Memory B cell (primary cell): ENCODE results near the gene CYP2C8.
"Not testable (repeated sequence)": the region's sequence is repeated elsewhere in the genome, so short reads cannot be mapped to it uniquely, and the experiment has no call there.

ENCODE experiments used
- ATAC-seq: fragments of 150-1000 bp; cut with Tn5 transposase; 2 replicates; pipeline ENCODE4 v1.10.0; 2021; ENCODE audit warnings: low read depth, mild to moderate bottlenecking, moderate library complexity
- DNase-seq, 2 donors: peaks; one replicate each; pipeline ENCODE4 v3.0.0; 2022; ENCODE audit warnings: low spot score in 2 of 2
- H3K27ac Mint-ChIP-seq: one replicate; pipeline ENCODE4 v1.8.0; 2022; ENCODE audit warnings: mild to moderate bottlenecking, moderate library complexity, mixed read lengths
- H3K27me3 Mint-ChIP-seq: one replicate; pipeline ENCODE4 v1.8.0; 2022; ENCODE audit warnings: mixed read lengths
- H3K36me3 Mint-ChIP-seq: one replicate; pipeline ENCODE4 v1.8.0; 2022; ENCODE audit warnings: mild to moderate bottlenecking, mixed read lengths
- H3K4me1 Mint-ChIP-seq: one replicate; pipeline ENCODE4 v1.8.0; 2022; ENCODE audit warnings: mixed read lengths
- H3K4me3 Mint-ChIP-seq: one replicate; pipeline ENCODE4 v1.8.0; 2022; ENCODE audit warnings: mild to moderate bottlenecking, moderate library complexity, mixed read lengths
- H3K9me3 Mint-ChIP-seq: one replicate; pipeline ENCODE4 v1.8.0; 2022; ENCODE audit warnings: mixed read lengths

CYP2C8 gene

DNA sequence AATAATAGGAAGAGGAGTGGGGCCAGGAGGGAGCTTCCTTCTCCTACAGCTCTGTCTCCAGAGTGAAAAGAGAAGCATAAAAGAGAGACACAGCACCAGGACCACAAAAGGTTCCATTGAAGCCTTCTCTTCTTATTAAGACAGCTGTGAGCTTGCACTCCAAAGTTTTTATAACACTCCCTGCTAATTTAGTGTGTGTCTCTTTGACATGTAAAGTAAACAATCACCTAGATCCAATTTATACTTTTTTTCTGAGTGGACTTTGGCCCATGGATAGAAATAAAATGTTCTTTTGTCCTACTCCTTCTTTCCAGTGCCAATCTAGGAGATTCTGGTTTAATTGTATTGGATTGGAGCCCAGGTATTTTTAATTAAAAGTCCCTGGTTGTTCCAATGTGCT, at the start of gene CYP2C8:
TSS of gene CYP2C8 (minus strand) at position 212 of the 400 bp plus-strand sequence. CDS start at position 117, 95 bp downstream.
- peaks cover 2% of the 10 kb centered on the region for H3K36me3 Mint-ChIP-seq
- H3K9me3 Mint-ChIP-seq: no peaks in the 10 kb centered on the region
- no peaks in the 10 kb centered on the region for H3K4me1 Mint-ChIP-seq
- H3K27me3 Mint-ChIP-seq: no peaks in the 10 kb centered on the region
- H3K4me3 Mint-ChIP-seq: no peak within 1 kb of the TSS
- H3K27ac Mint-ChIP-seq: no peak within 1 kb of the TSS
- ATAC-seq: no peak
- DNase-seq: no peak

DNA sequence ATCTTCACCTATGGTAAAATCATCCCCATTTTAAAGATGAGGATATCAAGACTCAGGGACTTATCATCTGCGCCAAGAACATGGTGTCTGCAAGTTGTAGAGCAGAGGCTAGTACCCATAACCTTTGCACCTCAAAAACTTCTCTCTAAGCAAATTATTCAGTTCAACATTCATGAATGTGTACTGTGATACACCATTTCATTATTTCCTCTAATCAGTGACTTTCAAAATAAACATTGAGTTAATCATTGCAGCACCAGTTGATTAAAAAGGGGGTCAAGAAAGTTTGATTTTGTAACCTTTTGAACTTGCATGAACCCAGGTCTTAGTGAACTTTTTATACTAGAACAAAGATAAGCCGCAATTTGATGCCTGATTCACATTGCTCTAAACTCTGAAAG, 47.6 kb upstream of the CYP2C8 start:
- Mint-ChIP-seq H3K9me3 (peaks cover 23% of the 10 kb centered on the region), H3K27ac (no peak overlapping the region)

DNA sequence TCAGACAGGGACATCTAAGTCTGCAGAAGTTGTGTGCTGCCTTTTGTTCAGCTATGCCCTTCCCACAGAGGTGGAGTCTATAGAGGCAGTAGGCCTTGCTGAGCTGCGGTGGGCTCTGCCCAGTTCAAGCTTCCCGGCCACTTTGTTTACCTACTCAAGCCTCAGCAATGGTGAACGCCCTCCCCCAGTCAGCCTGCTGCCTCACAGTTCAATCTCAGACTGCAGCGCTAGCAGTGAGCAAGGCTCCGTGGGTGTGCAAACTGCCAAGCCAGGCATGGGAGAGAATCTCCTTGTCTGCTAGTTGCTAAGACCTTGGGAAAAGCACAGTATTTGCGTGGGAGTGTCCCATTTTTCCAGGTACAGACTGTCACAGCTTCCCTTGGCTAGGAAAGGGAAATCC, 41.5 kb upstream of the CYP2C8 start:
- not testable (repeated sequence) for H3K36me3 Mint-ChIP-seq, ATAC-seq

More for the DNA sequence above, 47.6 kb upstream of the CYP2C8 start:
- no peaks in the 10 kb centered on the region for H3K4me1 Mint-ChIP-seq
- H3K4me3 Mint-ChIP-seq: no peak overlapping the region
- DNase-seq (no peak), ATAC-seq (no peak)
- peaks cover 20% of the 10 kb centered on the region for H3K27me3 Mint-ChIP-seq
- peaks cover 12% of the 10 kb centered on the region for H3K36me3 Mint-ChIP-seq

DNA sequence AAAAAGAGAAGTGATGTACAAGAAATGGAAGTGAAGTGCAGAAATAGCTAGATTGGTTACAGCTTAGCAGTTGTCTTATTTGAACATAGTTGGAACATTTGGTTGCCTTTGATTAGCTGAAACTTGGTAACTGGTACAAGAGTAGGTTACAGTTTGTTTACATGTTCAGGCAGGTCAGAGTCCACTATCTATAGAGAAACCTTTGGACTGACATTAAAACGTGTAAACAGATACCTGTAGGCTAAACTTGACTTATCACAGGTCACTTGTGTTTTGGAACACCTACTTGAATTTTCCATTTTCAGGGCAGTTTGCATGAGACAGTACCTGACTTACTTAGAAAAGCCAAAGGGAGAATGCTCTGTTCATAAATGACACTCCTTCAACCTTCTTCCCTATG, 28.5 kb upstream of the CYP2C8 start:
- no peaks in the 10 kb centered on the region for H3K27me3 Mint-ChIP-seq
- no peaks in the 10 kb centered on the region for H3K9me3 Mint-ChIP-seq
- H3K4me3 Mint-ChIP-seq: no peak overlapping the region
- DNase-seq (no peak), ATAC-seq (no peak)
- no peaks in the 10 kb centered on the region for H3K4me1 Mint-ChIP-seq
- H3K27ac Mint-ChIP-seq: no peak overlapping the region
- H3K36me3 Mint-ChIP-seq: no peaks in the 10 kb centered on the region

More for the DNA sequence above, 41.5 kb upstream of the CYP2C8 start:
- not testable (repeated sequence) for H3K4me1 Mint-ChIP-seq, H3K27me3 Mint-ChIP-seq, H3K4me3 Mint-ChIP-seq, DNase-seq, H3K9me3 Mint-ChIP-seq, H3K27ac Mint-ChIP-seq

DNA sequence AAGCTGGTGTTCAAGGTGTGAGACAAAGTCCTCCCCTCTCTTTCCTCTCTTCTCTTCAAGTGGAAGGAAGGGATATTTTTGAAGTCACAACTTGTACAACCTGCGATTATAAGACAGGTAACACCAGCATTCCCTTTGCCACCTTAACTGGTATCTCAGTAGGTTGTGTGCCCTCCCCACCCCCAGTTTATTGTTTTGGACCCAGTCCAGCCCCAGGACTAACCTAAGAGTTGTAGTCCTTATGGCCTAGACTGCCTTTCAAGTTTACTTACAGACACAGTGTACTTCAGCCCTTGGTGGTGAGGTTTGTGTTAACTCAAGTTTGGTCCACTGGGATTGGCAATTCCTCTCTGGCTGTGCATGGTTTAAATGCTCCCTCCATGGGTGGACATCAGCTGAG, 26.8 kb upstream of the CYP2C8 start:
- ATAC-seq (no peak), DNase-seq (no peak)
- no peak overlapping the region for H3K4me3 Mint-ChIP-seq
- H3K27ac Mint-ChIP-seq: no peak overlapping the region
- no peaks in the 10 kb centered on the region for H3K27me3 Mint-ChIP-seq
- no peaks in the 10 kb centered on the region for H3K36me3 Mint-ChIP-seq
- no peaks in the 10 kb centered on the region for H3K9me3 Mint-ChIP-seq
- H3K4me1 Mint-ChIP-seq: no peaks in the 10 kb centered on the region

DNA sequence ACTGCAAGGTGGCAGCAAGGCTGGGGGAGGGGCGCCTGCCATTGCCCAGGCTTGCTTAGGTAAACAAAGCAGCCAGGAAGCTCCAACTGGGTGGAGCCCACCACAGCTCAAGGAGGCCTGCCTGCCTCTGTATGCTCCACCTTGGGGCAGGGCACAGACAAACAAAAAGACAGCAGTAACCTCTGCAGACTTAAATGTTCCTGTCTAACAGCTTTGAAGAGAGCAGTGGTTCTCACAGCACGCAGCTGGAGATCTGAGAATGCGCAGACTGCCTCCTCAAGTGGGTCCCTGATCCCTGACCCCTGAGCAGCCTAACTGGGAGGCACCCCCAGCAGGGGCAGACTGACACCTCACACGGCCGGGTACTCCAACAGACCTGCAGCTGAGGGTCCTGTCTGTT, 10.3 kb upstream of the CYP2C8 start:
- H3K4me3 Mint-ChIP-seq, H3K36me3 Mint-ChIP-seq, H3K9me3 Mint-ChIP-seq, H3K27me3 Mint-ChIP-seq, DNase-seq, ATAC-seq, H3K4me1 Mint-ChIP-seq, H3K27ac Mint-ChIP-seq: not testable (repeated sequence)

DNA sequence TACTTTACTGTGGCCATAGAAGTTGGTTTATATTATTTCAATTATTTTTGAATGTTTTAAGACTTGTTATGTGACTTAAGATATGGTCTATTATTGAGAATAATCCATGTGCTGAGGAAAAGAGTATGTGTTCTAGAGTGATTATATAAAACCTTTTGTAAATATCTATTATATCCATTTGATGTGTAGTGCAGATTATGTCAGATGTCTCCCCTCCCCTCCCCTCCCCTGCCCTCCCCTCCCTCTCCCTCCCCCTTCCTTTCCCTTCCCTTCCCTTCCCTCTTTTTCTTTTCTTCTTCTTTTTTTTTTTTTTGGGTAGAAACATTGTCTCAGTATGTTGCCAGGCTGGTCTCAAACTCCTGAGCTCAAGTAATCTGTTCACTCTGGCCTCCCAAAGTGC, 8.3 kb upstream of the CYP2C8 start:
- Mint-ChIP-seq H3K27me3 (no peaks in the 10 kb centered on the region), H3K9me3 (peaks cover 5% of the 10 kb centered on the region), H3K27ac (no peak overlapping the region), H3K4me3 (no peak overlapping the region), H3K36me3 (peaks cover 3% of the 10 kb centered on the region), H3K4me1 (no peaks in the 10 kb centered on the region)
- ATAC-seq (no peak), DNase-seq (no peak)

DNA sequence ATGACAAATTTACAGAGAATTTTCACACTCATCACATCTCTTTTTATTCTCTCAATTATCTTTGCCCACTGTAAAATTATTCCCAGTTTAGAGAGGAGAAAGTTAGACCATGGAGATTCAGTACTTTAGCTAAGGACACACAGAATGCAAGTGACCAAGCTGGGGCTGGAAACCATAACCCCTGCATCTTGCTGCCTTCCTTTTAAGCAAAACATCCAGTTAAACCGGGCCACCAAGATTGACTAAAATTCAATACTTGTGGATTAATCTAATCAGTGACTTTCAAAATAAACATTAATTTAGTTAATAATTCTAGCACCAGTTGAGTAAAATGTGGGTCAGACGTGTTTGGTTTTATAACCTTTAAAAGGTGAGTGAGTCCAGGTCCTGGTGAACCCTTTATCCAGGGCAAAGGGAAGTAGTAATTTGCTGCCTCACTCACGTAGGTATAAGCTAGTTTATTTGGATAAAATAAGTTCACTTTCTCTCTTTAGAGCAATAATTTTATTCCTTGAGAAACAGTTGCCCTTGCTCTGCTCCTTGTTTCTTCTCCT, 1.9 kb upstream of the CYP2C8 start:
- H3K4me3 Mint-ChIP-seq: no peak overlapping the region

DNA sequence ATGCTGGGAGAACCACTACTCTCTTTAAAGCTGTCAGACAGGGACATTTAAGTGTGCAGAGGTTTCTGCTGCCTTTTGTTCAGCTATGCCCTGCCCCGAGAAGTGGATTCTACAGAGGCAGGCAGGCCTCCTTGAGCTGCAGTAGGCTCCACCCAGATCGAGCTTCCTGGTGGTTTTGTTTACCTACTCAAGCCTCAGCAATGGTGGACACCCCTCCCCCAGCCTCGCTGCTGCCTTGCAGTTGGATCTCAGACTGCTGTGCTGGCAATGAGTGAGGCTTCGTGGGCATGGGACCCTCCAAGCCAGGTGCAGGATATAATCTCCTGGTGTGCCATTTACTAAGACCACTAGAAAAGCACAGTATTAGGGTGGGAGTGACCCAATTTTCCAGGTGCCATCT, 5.2 kb downstream of the CYP2C8 start:
- not testable (repeated sequence) for ATAC-seq, H3K36me3 Mint-ChIP-seq, H3K4me1 Mint-ChIP-seq, H3K9me3 Mint-ChIP-seq, H3K27me3 Mint-ChIP-seq, H3K4me3 Mint-ChIP-seq, H3K27ac Mint-ChIP-seq, DNase-seq

More for the DNA sequence above, 1.9 kb upstream of the CYP2C8 start:
- H3K36me3 Mint-ChIP-seq: no peaks in the 10 kb centered on the region
- H3K4me1 Mint-ChIP-seq: no peaks in the 10 kb centered on the region
- DNase-seq: no peak
- H3K9me3 Mint-ChIP-seq: no peaks in the 10 kb centered on the region
- ATAC-seq: no peak
- no peak overlapping the region for H3K27ac Mint-ChIP-seq
- H3K27me3 Mint-ChIP-seq: no peaks in the 10 kb centered on the region

DNA sequence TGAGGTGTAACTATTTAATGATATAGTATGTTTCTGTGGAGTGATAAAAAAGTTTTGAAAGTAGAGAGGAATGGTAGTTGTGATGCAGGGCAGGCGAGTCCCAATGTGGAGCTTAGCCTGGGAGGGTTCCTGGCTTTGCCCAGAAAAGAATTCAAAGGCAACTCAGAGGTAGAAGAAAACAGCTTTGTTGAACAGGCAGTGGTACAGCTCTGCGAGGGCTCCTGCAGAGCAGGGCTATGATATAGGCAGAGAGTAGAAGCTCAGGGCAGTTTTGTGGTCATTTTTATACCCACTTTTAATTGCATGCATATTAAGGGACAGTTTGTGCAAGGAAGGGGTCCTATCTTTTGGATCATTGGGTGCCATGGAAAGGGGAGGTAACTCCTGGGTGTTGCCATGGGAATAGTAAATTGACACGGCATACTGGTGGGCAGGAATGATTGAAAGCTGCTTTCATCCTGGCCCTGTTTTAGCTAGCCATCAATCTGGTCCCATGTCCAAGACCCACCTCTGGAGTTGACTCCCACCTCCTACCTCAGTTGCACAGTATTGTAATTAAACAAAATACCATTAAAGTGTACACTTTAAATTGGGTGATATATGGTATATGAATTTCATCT, 12.4 kb downstream of the CYP2C8 start:
- Mint-ChIP-seq H3K27me3 (no peaks in the 10 kb centered on the region), H3K36me3 (no peaks in the 10 kb centered on the region)

DNA sequence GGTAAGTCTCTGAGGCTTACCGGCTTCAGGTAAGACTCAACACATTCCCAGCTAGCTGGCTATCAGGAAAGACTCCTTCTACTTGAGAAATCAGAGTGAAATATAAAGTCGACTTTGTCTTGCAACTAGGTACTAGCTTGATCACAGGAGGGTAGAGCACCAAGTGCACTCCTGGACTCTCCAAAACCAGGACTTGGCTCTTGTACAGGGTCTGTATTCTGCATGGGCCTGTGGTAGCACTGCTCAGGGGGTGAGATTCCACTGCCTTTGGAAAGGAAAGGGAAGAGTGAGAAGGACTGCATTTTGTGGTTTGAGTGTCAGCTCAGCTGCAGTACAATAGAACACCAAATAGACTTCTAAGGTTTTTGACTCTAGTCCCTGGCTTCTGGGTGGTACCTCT, 19.4 kb downstream of the CYP2C8 start:
- Mint-ChIP-seq H3K36me3 (peaks cover 5% of the 10 kb centered on the region), H3K27me3 (peaks cover 1% of the 10 kb centered on the region), H3K27ac (no peak overlapping the region)

More for the DNA sequence above, 12.4 kb downstream of the CYP2C8 start:
- Mint-ChIP-seq H3K4me3 (no peak overlapping the region), H3K4me1 (no peaks in the 10 kb centered on the region), H3K27ac (no peak overlapping the region), H3K9me3 (no peaks in the 10 kb centered on the region)
- ATAC-seq (no peak), DNase-seq (no peak)

DNA sequence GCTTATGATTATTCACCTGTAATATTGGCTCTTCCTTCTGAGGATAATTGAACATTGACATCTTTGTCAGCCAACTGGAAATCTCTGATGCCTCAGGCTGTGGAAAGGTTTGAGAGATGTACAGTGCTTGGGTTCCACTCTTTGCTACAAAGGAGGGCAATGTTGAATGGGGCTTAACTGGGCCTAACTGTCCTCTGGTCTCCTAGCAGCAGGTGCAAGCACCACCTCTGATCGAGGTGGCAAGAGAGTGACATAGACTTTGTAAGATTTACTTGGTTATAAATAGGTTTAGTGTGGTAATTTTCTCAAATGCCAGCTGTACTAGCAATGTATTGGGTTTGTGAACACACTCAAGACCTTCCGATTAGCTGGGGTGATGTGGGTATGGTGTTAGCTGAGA, 21.1 kb downstream of the CYP2C8 start:
- DNase-seq (no peak), ATAC-seq (no peak)
- Mint-ChIP-seq H3K4me1 (no peaks in the 10 kb centered on the region), H3K9me3 (peaks cover 2% of the 10 kb centered on the region), H3K36me3 (peaks cover 5% of the 10 kb centered on the region), H3K4me3 (no peak overlapping the region), H3K27me3 (peaks cover 1% of the 10 kb centered on the region), H3K27ac (no peak overlapping the region)

More for the DNA sequence above, 19.4 kb downstream of the CYP2C8 start:
- peaks cover 2% of the 10 kb centered on the region for H3K9me3 Mint-ChIP-seq
- no peaks in the 10 kb centered on the region for H3K4me1 Mint-ChIP-seq
- no peak overlapping the region for H3K4me3 Mint-ChIP-seq
- no peak for ATAC-seq
- no peak for DNase-seq

DNA sequence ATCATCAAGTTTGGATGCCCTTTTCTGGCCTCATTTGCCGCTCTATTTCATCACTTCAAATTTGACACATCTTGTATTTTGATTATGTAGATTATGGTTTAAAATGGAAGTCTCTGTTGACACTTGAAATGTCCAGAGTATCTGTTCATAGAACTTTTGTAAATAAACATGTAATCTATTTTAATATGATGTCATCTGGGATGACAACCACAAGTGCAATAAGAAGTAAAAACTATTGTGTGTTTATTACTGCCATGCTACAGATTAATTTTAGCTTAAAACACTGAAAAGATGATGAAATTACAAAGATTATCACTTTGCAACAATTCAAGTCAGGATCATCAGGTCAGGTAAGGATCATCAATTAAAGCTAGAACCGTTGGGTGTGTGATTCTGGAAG, 30.0 kb downstream of the CYP2C8 start:
- H3K27me3 Mint-ChIP-seq: no peaks in the 10 kb centered on the region
- DNase-seq (no peak), ATAC-seq (no peak)
- H3K9me3 Mint-ChIP-seq: no peaks in the 10 kb centered on the region
- H3K27ac Mint-ChIP-seq: no peak overlapping the region
- H3K4me3 Mint-ChIP-seq: no peak overlapping the region
- H3K36me3 Mint-ChIP-seq: peaks cover 2% of the 10 kb centered on the region
- no peaks in the 10 kb centered on the region for H3K4me1 Mint-ChIP-seq

DNA sequence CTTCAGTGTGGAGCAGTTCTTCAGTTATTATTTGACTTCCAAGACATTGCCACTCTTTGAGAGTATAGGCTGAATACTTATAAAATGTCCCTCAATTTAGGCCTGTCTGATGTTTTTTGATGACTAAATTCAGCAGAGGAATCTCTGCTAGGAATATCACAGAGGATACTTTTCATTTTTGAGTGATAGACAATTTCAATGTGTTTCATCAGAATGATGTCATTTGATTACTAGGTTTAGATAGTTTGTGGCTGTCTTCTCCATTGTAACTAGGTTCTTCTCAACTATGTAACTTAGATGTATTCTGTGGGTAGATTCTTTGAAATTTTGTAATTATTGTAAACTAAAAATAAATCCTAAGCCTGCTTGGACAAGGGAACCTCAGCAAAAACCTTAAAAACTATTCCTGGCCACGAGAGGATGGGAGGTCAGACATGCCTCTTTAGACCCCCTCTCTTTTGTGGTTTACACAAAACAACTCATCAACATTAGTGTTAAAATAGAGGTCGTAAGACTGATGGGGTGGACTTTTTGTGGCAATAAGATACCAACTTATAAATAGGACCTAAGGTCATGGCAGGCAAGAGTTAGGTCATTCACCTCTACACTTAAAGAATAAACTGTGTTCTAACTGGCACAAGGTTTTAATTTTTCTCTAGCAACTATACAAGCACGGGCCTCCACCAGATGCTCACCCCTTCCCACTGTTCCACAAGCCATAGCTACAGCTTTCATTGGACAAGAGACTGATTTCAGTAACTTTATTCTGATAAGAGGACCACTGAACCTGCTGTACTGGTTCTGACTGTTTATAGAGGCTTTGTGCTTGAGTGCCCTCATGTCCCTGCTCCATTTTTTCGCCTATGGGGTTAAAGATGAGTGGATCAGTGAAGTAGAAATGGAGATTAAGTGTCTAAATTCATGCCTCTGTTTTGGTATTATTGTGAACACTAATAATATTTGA, 33.7 kb downstream of the CYP2C8 start:
- no peaks in the 10 kb centered on the region for H3K4me1 Mint-ChIP-seq
- DNase-seq (no peak), ATAC-seq (no peak)
- peaks cover 7% of the 10 kb centered on the region for H3K27me3 Mint-ChIP-seq
- H3K36me3 Mint-ChIP-seq: peaks cover 2% of the 10 kb centered on the region
- H3K27ac Mint-ChIP-seq: no peak overlapping the region
- no peak overlapping the region for H3K4me3 Mint-ChIP-seq
- H3K9me3 Mint-ChIP-seq: peaks cover 2% of the 10 kb centered on the region
